Measurements from ENCODE around the gene CHN2.

GRCh38 chr7:29463504-29464158 lies 269.1 kb downstream of the CHN2 start:
- no peak for TF ChIP-seq CTCF (IDR thresholded peaks at IDR 0.05)
- no peak for TF ChIP-seq POLR2AphosphoS5 (IDR thresholded peaks at IDR 0.05; ENCODE audit: low read depth, low read length)

Data from Panc1 (cell line).